GM12874 (cell line): ENCODE results near the gene HEPN1.

Source experiments
- TF ChIP-seq, protein P1 (sequence below): IDR thresholded peaks from 2 replicates; pipeline ENCODE4 v1.5.1; 2011; ENCODE audit warnings: low read depth, mild to moderate bottlenecking, control low read depth, low read length, moderate library complexity; ENCODE audit not compliant: insufficient read depth

The HEPN1 gene

DNA sequence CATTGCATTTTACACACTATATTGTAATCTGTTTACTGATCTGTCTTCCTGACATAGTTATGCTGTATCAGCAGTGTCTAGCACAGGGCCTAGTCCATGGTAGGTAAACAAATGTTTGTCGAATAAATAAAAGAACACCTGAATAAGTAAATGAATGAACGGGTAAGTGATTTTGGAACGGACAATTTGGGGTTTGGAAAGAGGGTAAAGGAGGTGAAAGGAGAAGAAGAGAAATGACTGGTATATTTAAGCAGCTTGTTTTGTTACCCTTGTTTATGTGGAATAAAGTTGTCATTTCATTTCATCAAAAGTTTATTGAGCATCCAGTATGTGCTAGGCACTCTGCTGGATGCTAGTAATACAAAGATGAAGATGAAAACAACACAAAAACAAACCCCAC lies at the start of gene HEPN1:
Gene HEPN1, plus strand, starts transcription at position 301 of the 400 bp plus-strand sequence.
- TF ChIP-seq, protein P1, sequence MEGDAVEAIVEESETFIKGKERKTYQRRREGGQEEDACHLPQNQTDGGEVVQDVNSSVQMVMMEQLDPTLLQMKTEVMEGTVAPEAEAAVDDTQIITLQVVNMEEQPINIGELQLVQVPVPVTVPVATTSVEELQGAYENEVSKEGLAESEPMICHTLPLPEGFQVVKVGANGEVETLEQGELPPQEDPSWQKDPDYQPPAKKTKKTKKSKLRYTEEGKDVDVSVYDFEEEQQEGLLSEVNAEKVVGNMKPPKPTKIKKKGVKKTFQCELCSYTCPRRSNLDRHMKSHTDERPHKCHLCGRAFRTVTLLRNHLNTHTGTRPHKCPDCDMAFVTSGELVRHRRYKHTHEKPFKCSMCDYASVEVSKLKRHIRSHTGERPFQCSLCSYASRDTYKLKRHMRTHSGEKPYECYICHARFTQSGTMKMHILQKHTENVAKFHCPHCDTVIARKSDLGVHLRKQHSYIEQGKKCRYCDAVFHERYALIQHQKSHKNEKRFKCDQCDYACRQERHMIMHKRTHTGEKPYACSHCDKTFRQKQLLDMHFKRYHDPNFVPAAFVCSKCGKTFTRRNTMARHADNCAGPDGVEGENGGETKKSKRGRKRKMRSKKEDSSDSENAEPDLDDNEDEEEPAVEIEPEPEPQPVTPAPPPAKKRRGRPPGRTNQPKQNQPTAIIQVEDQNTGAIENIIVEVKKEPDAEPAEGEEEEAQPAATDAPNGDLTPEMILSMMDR = no peak

GRCh38 chr11:124869331-124869730 lies 49.7 kb upstream of the HEPN1 start:
- TF ChIP-seq, protein P1 = no peak

DNA sequence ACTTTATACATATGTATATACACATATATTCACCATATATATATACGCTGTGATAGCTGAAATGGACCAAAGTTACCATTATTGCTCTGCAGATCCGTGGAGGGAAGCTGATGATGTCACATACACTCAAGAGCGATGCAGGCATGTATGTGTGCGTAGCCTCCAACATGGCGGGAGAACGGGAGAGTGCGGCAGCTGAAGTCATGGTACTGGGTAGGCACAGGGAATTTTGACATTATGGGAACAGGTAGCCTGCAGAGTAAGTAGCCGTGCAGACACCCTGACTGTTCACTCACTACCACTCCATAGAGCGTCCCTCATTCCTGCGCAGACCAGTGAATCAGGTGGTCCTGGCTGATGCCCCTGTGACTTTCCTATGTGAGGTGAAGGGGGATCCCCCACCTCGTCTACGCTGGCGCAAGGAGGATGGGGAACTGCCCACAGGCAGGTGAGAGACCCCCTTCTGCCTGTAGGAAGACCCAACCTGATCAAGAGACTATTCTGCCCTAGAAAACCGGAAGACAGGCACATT lies 49.1 kb upstream of the HEPN1 start:
- TF ChIP-seq, protein P1 = no peak

GRCh38 chr11:124870430-124870829 lies 48.6 kb upstream of the HEPN1 start:
- TF ChIP-seq, protein P1 = no peak

DNA sequence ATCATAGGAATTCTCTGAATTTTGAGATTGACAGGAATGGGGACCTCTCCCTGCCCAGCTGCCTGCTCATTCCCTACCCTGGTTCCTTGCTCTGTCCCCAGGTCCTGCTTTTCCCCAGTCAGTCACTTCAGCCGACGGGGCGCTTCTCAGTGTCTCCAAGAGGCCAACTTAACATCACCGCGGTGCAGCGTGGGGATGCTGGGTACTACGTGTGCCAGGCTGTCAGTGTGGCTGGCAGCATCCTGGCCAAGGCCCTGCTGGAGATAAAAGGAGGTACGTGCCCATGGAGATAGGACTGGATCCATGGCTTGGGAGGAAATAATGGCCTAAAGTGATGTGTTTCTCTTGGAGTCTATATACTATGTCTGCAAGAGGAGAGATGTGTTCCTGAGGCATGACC lies 46.8 kb upstream of the HEPN1 start:
- TF ChIP-seq, protein P1 = no peak

DNA sequence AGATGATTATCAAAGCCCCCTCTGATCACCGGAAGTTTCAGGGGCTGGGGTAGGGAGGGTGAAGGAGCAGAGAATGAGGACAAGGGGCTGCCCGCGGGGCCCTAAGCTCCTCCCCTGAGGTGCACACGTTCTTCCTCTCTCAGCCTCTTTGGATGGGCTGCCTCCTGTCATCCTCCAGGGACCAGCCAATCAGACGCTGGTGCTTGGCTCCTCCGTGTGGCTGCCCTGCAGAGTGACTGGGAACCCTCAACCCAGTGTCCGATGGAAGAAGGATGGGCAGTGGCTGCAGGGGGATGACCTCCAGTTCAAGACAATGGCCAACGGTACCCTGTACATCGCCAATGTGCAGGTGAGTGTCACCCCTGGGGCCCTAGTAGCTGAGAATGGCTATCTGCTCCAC lies 46.3 kb upstream of the HEPN1 start:
- TF ChIP-seq, protein P1 = no peak

DNA sequence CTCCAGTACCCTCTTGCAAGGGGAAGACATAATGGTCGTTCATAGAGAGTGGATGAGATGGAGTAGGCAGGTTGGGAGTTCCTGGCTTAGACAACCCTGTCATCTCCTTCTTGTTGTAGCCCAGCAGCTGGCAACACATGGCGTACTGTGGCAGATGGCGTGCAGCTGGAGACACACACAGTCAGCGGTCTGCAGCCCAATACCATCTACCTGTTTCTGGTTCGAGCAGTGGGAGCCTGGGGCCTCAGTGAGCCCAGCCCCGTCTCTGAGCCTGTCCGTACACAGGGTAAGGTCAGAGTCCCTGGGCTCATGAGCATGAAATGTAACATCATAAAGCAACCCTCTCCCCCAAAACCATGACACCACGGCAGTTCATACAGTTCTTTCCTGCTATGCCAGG lies 45.1 kb upstream of the HEPN1 start:
- TF ChIP-seq, protein P1 = no peak
